Stimulated activated naive CD8-positive, alpha-beta T cell treated with anti-CD3 and anti-CD28 coated beads, Interleukin-15, Interleukin-2, amounts not matched to agents 100 ng/mL and 50 ng/mL, for 24 hours (primary cell): ENCODE measurements around the gene MRPS18A.
A peak's percentile ranks its signal among the peaks of the same experiment; 100 is the strongest.
"Not testable (repeated sequence)": the region's sequence is repeated elsewhere in the genome, so short reads cannot be mapped to it uniquely, and the experiment has no call there.

Experiments used
- H3K27ac Mint-ChIP-seq: one replicate; pipeline ENCODE4 v1.8.0; 2021; ENCODE audit warnings: mild to moderate bottlenecking, mixed read lengths
- H3K27me3 Mint-ChIP-seq: one replicate; pipeline ENCODE4 v1.8.0; 2021; ENCODE audit warnings: mixed read lengths
- H3K36me3 Mint-ChIP-seq: one replicate; pipeline ENCODE4 v1.8.0; 2021; ENCODE audit warnings: low read depth, mixed read lengths
- H3K4me1 Mint-ChIP-seq: one replicate; pipeline ENCODE4 v1.8.0; 2021; ENCODE audit warnings: low read depth, mixed read lengths
- H3K4me3 Mint-ChIP-seq: one replicate; pipeline ENCODE4 v1.8.0; 2021; ENCODE audit warnings: mild to moderate bottlenecking, mixed read lengths
- H3K9me3 Mint-ChIP-seq: one replicate; pipeline ENCODE4 v1.8.0; 2021; ENCODE audit warnings: mixed read lengths

The MRPS18A gene

GRCh38 chr6:43652822-43653221 lies 34.8 kb downstream of the MRPS18A start:
- H3K4me1 Mint-ChIP-seq, H3K4me3 Mint-ChIP-seq, H3K36me3 Mint-ChIP-seq, H3K9me3 Mint-ChIP-seq, H3K27ac Mint-ChIP-seq, H3K27me3 Mint-ChIP-seq: not testable (repeated sequence)

GRCh38 chr6:43648248-43648647 lies 39.3 kb downstream of the MRPS18A start:
- Mint-ChIP-seq H3K4me1 (peaks cover 5% of the 10 kb centered on the region), H3K9me3 (no peaks in the 10 kb centered on the region), H3K36me3 (no peaks in the 10 kb centered on the region), H3K27me3 (no peaks in the 10 kb centered on the region), H3K4me3 (no peak overlapping the region), H3K27ac (no peak overlapping the region)

- peaks cover 4% of the 10 kb centered on the region for H3K36me3 Mint-ChIP-seq
- H3K27me3 Mint-ChIP-seq, result no peaks in the 10 kb centered on the region
- peaks cover 5% of the 10 kb centered on the region for H3K4me1 Mint-ChIP-seq
- H3K9me3 Mint-ChIP-seq, result no peaks in the 10 kb centered on the region
- no peak overlapping the region for H3K27ac Mint-ChIP-seq
- H3K4me3 Mint-ChIP-seq, result no peak overlapping the region
Measured at GRCh38 chr6:43647613-43648012, 40.0 kb downstream of the MRPS18A start.

- Mint-ChIP-seq H3K36me3 (peaks cover 15% of the 10 kb centered on the region), H3K27ac (peak overlapping the region; percentile 32), H3K4me3 (peak overlapping the region; percentile 82), H3K9me3 (no peaks in the 10 kb centered on the region), H3K27me3 (no peaks in the 10 kb centered on the region), H3K4me1 (peaks cover 10% of the 10 kb centered on the region)
Measured at GRCh38 chr6:43645613-43645964, 42.0 kb downstream of the MRPS18A start.

GRCh38 chr6:43644940-43645612 lies 42.5 kb downstream of the MRPS18A start, which contains the start of gene RSPH9:
Gene RSPH9, plus strand, starts transcription at chr6:43645036. Its CDS starts 63 bp downstream, at chr6:43645099.
- peak within 1 kb of the TSS; percentile 32 for H3K27ac Mint-ChIP-seq
- peaks cover 15% of the 10 kb centered on the region for H3K4me1 Mint-ChIP-seq
- no peaks in the 10 kb centered on the region for H3K9me3 Mint-ChIP-seq

GRCh38 chr6:43639984-43640800 lies 47.4 kb downstream of the MRPS18A start:
- no peak overlapping the region for H3K27ac Mint-ChIP-seq
- H3K36me3 Mint-ChIP-seq, result peaks cover 39% of the 10 kb centered on the region
- H3K9me3 Mint-ChIP-seq, result no peaks in the 10 kb centered on the region
- peaks cover 52% of the 10 kb centered on the region for H3K4me1 Mint-ChIP-seq
- H3K27me3 Mint-ChIP-seq, result no peaks in the 10 kb centered on the region
- H3K4me3 Mint-ChIP-seq, result no peak overlapping the region

More at GRCh38 chr6:43644940-43645612, 42.5 kb downstream of the MRPS18A start, which contains the start of gene RSPH9:
- peak within 1 kb of the TSS; percentile 82 for H3K4me3 Mint-ChIP-seq
- no peaks in the 10 kb centered on the region for H3K27me3 Mint-ChIP-seq
- H3K36me3 Mint-ChIP-seq, result peaks cover 20% of the 10 kb centered on the region

- Mint-ChIP-seq H3K4me1 (peaks cover 55% of the 10 kb centered on the region), H3K27ac (peak overlapping the region; percentile 94), H3K27me3 (no peaks in the 10 kb centered on the region), H3K36me3 (peaks cover 29% of the 10 kb centered on the region), H3K4me3 (peak overlapping the region; percentile 96), H3K9me3 (no peaks in the 10 kb centered on the region)
Measured at GRCh38 chr6:43636308-43636659, 51.3 kb downstream of the MRPS18A start.

GRCh38 chr6:43635387-43636307 lies 51.9 kb downstream of the MRPS18A start, which contains the start of gene MAD2L1BP:
Gene MAD2L1BP, plus strand, starts transcription at chr6:43635840. Its CDS starts 36 bp downstream, at chr6:43635876.
- Mint-ChIP-seq H3K27me3 (no peaks in the 10 kb centered on the region), H3K4me3 (peak within 1 kb of the TSS; percentile 96), H3K4me1 (peaks cover 59% of the 10 kb centered on the region), H3K36me3 (peaks cover 25% of the 10 kb centered on the region), H3K27ac (peak within 1 kb of the TSS; percentile 94), H3K9me3 (no peaks in the 10 kb centered on the region)

- H3K36me3 Mint-ChIP-seq, result peaks cover 16% of the 10 kb centered on the region
- H3K27me3 Mint-ChIP-seq, result no peaks in the 10 kb centered on the region
- peak overlapping the region; percentile 96 for H3K4me3 Mint-ChIP-seq
- H3K27ac Mint-ChIP-seq, result peak overlapping the region; percentile 94
- no peaks in the 10 kb centered on the region for H3K9me3 Mint-ChIP-seq
- peaks cover 57% of the 10 kb centered on the region for H3K4me1 Mint-ChIP-seq
Measured at GRCh38 chr6:43634702-43635303, 52.8 kb downstream of the MRPS18A start.

- not testable (repeated sequence) for H3K27me3 Mint-ChIP-seq, H3K4me3 Mint-ChIP-seq, H3K27ac Mint-ChIP-seq, H3K9me3 Mint-ChIP-seq, H3K36me3 Mint-ChIP-seq
- H3K4me1 Mint-ChIP-seq, result peaks cover 46% of the 10 kb centered on the region
Measured at GRCh38 chr6:43633002-43633401, 54.6 kb downstream of the MRPS18A start.

- Mint-ChIP-seq H3K4me3 (no peak overlapping the region), H3K4me1 (peaks cover 50% of the 10 kb centered on the region), H3K9me3 (no peaks in the 10 kb centered on the region), H3K27ac (no peak overlapping the region), H3K36me3 (peaks cover 19% of the 10 kb centered on the region), H3K27me3 (no peaks in the 10 kb centered on the region)
Measured at GRCh38 chr6:43630980-43631619, 56.5 kb downstream of the MRPS18A start.

- Mint-ChIP-seq H3K27me3 (no peaks in the 10 kb centered on the region), H3K9me3 (no peaks in the 10 kb centered on the region), H3K4me1 (peaks cover 36% of the 10 kb centered on the region), H3K27ac (peak overlapping the region; percentile 96), H3K4me3 (peak overlapping the region; percentile 96), H3K36me3 (peaks cover 30% of the 10 kb centered on the region)
Measured at GRCh38 chr6:43629505-43630300, 57.9 kb downstream of the MRPS18A start.

- Mint-ChIP-seq H3K9me3 (no peaks in the 10 kb centered on the region), H3K4me1 (peaks cover 35% of the 10 kb centered on the region), H3K36me3 (peaks cover 34% of the 10 kb centered on the region), H3K27ac (peak within 1 kb of the TSS; percentile 96), H3K27me3 (no peaks in the 10 kb centered on the region), H3K4me3 (peak within 1 kb of the TSS; percentile 96)
Measured at GRCh38 chr6:43629104-43629504, 58.5 kb downstream of the MRPS18A start, which contains the start of gene GTPBP2. Gene GTPBP2, minus strand, starts transcription at chr6:43629264. Its CDS starts 102 bp downstream, at chr6:43629162.
